Activated CD4-positive, alpha-beta memory T cell treated with anti-CD3 and anti-CD28 coated beads for 36 hours (primary cell): ENCODE measurements around the gene GNAI3. TPM values are rescaled to one million over a fixed set of nuclear protein-coding genes. Genes with fewer than 3 reads are reported as not detected.

ENCODE experiments used
- CTCF ChIA-PET: fragments of 350-600 bp; sonication (Branson Sonifier 250); formaldehyde crosslinking; loops from one replicate; lab custom pipeline; 2021; ENCODE audit warnings: antibody characterized with exemption, inconsistent platforms; lab: Charles Lee
- POLR2A ChIA-PET: fragments of 350-600 bp; sonication (Branson Sonifier 250); formaldehyde crosslinking; loops from one replicate; lab custom pipeline; 2021; ENCODE audit warnings: antibody characterized with exemption; lab: Charles Lee
- DNase-seq: peaks from one replicate; pipeline ENCODE4 v3.0.0-alpha.2; 2020
- H3K27ac Mint-ChIP-seq: one replicate; pipeline ENCODE4 v1.8.0; 2021; ENCODE audit warnings: mixed read lengths
- H3K27me3 Mint-ChIP-seq: one replicate; pipeline ENCODE4 v1.8.0; 2021; ENCODE audit warnings: mixed read lengths
- H3K36me3 Mint-ChIP-seq: one replicate; pipeline ENCODE4 v1.8.0; 2021; ENCODE audit warnings: mixed read lengths
- H3K4me1 Mint-ChIP-seq: one replicate; pipeline ENCODE4 v1.8.0; 2021; ENCODE audit warnings: low read depth, mixed read lengths
- H3K4me3 Mint-ChIP-seq: one replicate; pipeline ENCODE4 v1.8.0; 2021; ENCODE audit warnings: mild to moderate bottlenecking, mixed read lengths
- H3K9me3 Mint-ChIP-seq: one replicate; pipeline ENCODE4 v1.8.0; 2021; ENCODE audit warnings: mixed read lengths
- intact Hi-C: fragments of 100-400 bp; cut with micrococcal nuclease; formaldehyde crosslinking; loops from one replicate; pipeline ENCODE4 v1.15.1; 2023
- total RNA-seq, 2 experiments: library from RNA; stranded (reverse); gene quantifications; one replicate each; pipeline ENCODE4 v1.2.3, GENCODE V29; 2021

The GNAI3 gene
- total RNA-seq, 2 experiments from 2014 or later = 9.2 to 9.9 TPM

GRCh38 chr1:109641078-109641740 lies 92.8 kb downstream of the GNAI3 start:
- no peak for DNase-seq
- Mint-ChIP-seq H3K4me3 (no peak overlapping the region), H3K9me3 (no peaks in the 10 kb centered on the region), H3K36me3 (no peaks in the 10 kb centered on the region), H3K4me1 (peaks cover 3% of the 10 kb centered on the region), H3K27me3 (no peaks in the 10 kb centered on the region), H3K27ac (no peak overlapping the region)
- intact Hi-C loops = no loop called here
- ChIA-PET CTCF (interaction anchor here (0.6 to 10.9 kb wide), 45 partner anchors 10 to 528 kb away, joined by 3 to 242 read pairs (median 9); partner anchors contain the start of genes AHCYL1, AMPD2, GNAI3 and GNAT2), POLR2A (interaction anchor here (1.2 to 1.8 kb wide), 2 partner anchors 93 to 95 kb away, joined by 6 to 10 read pairs; partner anchors contain the start of gene GNAI3)

GRCh38 chr1:109641861-109642260 lies 93.4 kb downstream of the GNAI3 start:
- Mint-ChIP-seq H3K36me3 (no peaks in the 10 kb centered on the region), H3K9me3 (no peaks in the 10 kb centered on the region), H3K4me3 (no peak overlapping the region), H3K4me1 (peaks cover 3% of the 10 kb centered on the region), H3K27me3 (no peaks in the 10 kb centered on the region), H3K27ac (no peak overlapping the region)
- ChIA-PET CTCF (interaction anchor here (1.5 to 10.9 kb wide), 14 partner anchors 9 to 527 kb away, joined by 4 to 242 read pairs (median 40); partner anchors contain the start of genes AHCYL1, GNAI3, GPR61 and GSTM4), POLR2A (no interaction called here)
- DNase-seq = no peak
- intact Hi-C loops = no loop called here

GRCh38 chr1:109642626-109643025 lies 94.2 kb downstream of the GNAI3 start:
- ChIA-PET CTCF (interaction anchor here (0.7 to 10.9 kb wide), 9 partner anchors 8 to 342 kb away, joined by 3 to 242 read pairs (median 6); partner anchors contain the start of genes AHCYL1 and GNAI3), POLR2A (no interaction called here)
- Mint-ChIP-seq H3K9me3 (no peaks in the 10 kb centered on the region), H3K27ac (no peak overlapping the region), H3K4me1 (peaks cover 3% of the 10 kb centered on the region), H3K36me3 (no peaks in the 10 kb centered on the region), H3K27me3 (no peaks in the 10 kb centered on the region), H3K4me3 (no peak overlapping the region)
- intact Hi-C loops = loop anchor here (1.0 kb wide), 2 partner anchors 131 to 342 kb away; partner anchors contain the start of gene AHCYL1
- no peak for DNase-seq

- peak; percentile 93 for DNase-seq
- POLR2A ChIA-PET = no interaction called here
- Mint-ChIP-seq H3K4me1 (peaks cover 3% of the 10 kb centered on the region), H3K9me3 (no peaks in the 10 kb centered on the region), H3K36me3 (no peaks in the 10 kb centered on the region), H3K27me3 (no peaks in the 10 kb centered on the region), H3K4me3 (no peak overlapping the region), H3K27ac (no peak overlapping the region)
- intact Hi-C loops = loop anchor here (1.0 kb wide), 2 partner anchors 130 to 341 kb away; partner anchors contain the start of gene AHCYL1
- CTCF ChIA-PET = interaction anchor here (0.7 to 10.9 kb wide), 10 partner anchors 7 to 341 kb away, joined by 3 to 242 read pairs (median 6); partner anchors contain the start of genes AHCYL1 and GNAI3
Measured at GRCh38 chr1:109643385-109644230, 95.2 kb downstream of the GNAI3 start.

- H3K27me3 Mint-ChIP-seq = no peaks in the 10 kb centered on the region
- peaks cover 3% of the 10 kb centered on the region for H3K4me1 Mint-ChIP-seq
- no peaks in the 10 kb centered on the region for H3K36me3 Mint-ChIP-seq
- H3K27ac Mint-ChIP-seq = no peak overlapping the region
- H3K9me3 Mint-ChIP-seq = no peaks in the 10 kb centered on the region
- POLR2A ChIA-PET = no interaction called here
- CTCF ChIA-PET = interaction anchor here (0.7 to 10.7 kb wide), 5 partner anchors 6 to 339 kb away, joined by 4 to 242 read pairs (median 10); partner anchors contain the start of gene AHCYL1
- no peak overlapping the region for H3K4me3 Mint-ChIP-seq
- DNase-seq = no peak
- intact Hi-C loops = no loop called here
Measured at GRCh38 chr1:109644670-109645069, 96.3 kb downstream of the GNAI3 start.

GRCh38 chr1:109649491-109649914 lies 101.1 kb downstream of the GNAI3 start:
- intact Hi-C loops = no loop called here
- no peak for DNase-seq
- H3K36me3 Mint-ChIP-seq = no peaks in the 10 kb centered on the region
- no peaks in the 10 kb centered on the region for H3K4me1 Mint-ChIP-seq
- ChIA-PET POLR2A (no interaction called here), CTCF (interaction anchor here (1.0 to 5.4 kb wide), 8 partner anchors 8 to 425 kb away, joined by 3 to 115 read pairs (median 6); partner anchors contain the start of genes AHCYL1 and GNAI3)
- no peak overlapping the region for H3K4me3 Mint-ChIP-seq
- no peaks in the 10 kb centered on the region for H3K9me3 Mint-ChIP-seq
- peaks cover 9% of the 10 kb centered on the region for H3K27me3 Mint-ChIP-seq
- no peak overlapping the region for H3K27ac Mint-ChIP-seq

GRCh38 chr1:109650609-109651008 lies 102.2 kb downstream of the GNAI3 start:
- no peaks in the 10 kb centered on the region for H3K9me3 Mint-ChIP-seq
- peaks cover 8% of the 10 kb centered on the region for H3K4me1 Mint-ChIP-seq
- intact Hi-C loops = no loop called here
- H3K27ac Mint-ChIP-seq = no peak overlapping the region
- CTCF ChIA-PET = interaction anchor here (1.0 to 5.4 kb wide), 8 partner anchors 9 to 334 kb away, joined by 3 to 115 read pairs (median 7); partner anchors contain the start of genes AHCYL1 and GNAI3
- H3K36me3 Mint-ChIP-seq = no peaks in the 10 kb centered on the region
- no peak for DNase-seq
- H3K4me3 Mint-ChIP-seq = no peak overlapping the region
- H3K27me3 Mint-ChIP-seq = peaks cover 12% of the 10 kb centered on the region
- POLR2A ChIA-PET = no interaction called here

GRCh38 chr1:109652402-109652801 lies 104.0 kb downstream of the GNAI3 start:
- ChIA-PET POLR2A (no interaction called here), CTCF (interaction anchor here (0.9 to 5.4 kb wide), 4 partner anchors 11 to 333 kb away, joined by 3 to 115 read pairs (median 16); partner anchors contain the start of gene AHCYL1)
- no peak overlapping the region for H3K27ac Mint-ChIP-seq
- peaks cover 12% of the 10 kb centered on the region for H3K27me3 Mint-ChIP-seq
- DNase-seq = no peak
- no peaks in the 10 kb centered on the region for H3K36me3 Mint-ChIP-seq
- peaks cover 12% of the 10 kb centered on the region for H3K4me1 Mint-ChIP-seq
- intact Hi-C loops = no loop called here
- H3K4me3 Mint-ChIP-seq = no peak overlapping the region
- no peaks in the 10 kb centered on the region for H3K9me3 Mint-ChIP-seq

- H3K36me3 Mint-ChIP-seq = no peaks in the 10 kb centered on the region
Measured at GRCh38 chr1:109653306-109653705, 104.9 kb downstream of the GNAI3 start.

GRCh38 chr1:109654519-109654918 lies 106.1 kb downstream of the GNAI3 start:
- POLR2A ChIA-PET = interaction anchor here (1.7 kb wide), 1 partner anchor 35 kb away, joined by 4 read pairs; the partner anchor contains the start of genes AMPD2 and GNAT2
- Mint-ChIP-seq H3K4me3 (no peak overlapping the region), H3K36me3 (no peaks in the 10 kb centered on the region), H3K27me3 (peaks cover 12% of the 10 kb centered on the region), H3K4me1 (peaks cover 12% of the 10 kb centered on the region), H3K9me3 (no peaks in the 10 kb centered on the region), H3K27ac (no peak overlapping the region)
- CTCF ChIA-PET = interaction anchor here (2.6 to 8.4 kb wide), 2 partner anchors 15 to 330 kb away, joined by 13 to 71 read pairs; partner anchors contain the start of gene AHCYL1
- DNase-seq = no peak
- intact Hi-C loops = no loop called here

More at GRCh38 chr1:109653306-109653705, 104.9 kb downstream of the GNAI3 start:
- DNase-seq = no peak
- H3K9me3 Mint-ChIP-seq = no peaks in the 10 kb centered on the region
- peaks cover 12% of the 10 kb centered on the region for H3K4me1 Mint-ChIP-seq
- peaks cover 12% of the 10 kb centered on the region for H3K27me3 Mint-ChIP-seq
- no peak overlapping the region for H3K27ac Mint-ChIP-seq
- intact Hi-C loops = no loop called here
- POLR2A ChIA-PET = no interaction called here
- H3K4me3 Mint-ChIP-seq = no peak overlapping the region
- CTCF ChIA-PET = interaction anchor here (4.9 to 5.4 kb wide), 2 partner anchors 12 to 331 kb away, joined by 26 to 115 read pairs; partner anchors contain the start of gene AHCYL1
